NCI-H446 treated with DMSO at 0.1 percent for 48 hours (cell line): ENCODE results near the gene TMEM63C.

Experiments used
- DNase-seq: peaks from one replicate; lab custom pipeline; 2025; lab: John Stamatoyannopoulos, UW

Gene TMEM63C

DNA sequence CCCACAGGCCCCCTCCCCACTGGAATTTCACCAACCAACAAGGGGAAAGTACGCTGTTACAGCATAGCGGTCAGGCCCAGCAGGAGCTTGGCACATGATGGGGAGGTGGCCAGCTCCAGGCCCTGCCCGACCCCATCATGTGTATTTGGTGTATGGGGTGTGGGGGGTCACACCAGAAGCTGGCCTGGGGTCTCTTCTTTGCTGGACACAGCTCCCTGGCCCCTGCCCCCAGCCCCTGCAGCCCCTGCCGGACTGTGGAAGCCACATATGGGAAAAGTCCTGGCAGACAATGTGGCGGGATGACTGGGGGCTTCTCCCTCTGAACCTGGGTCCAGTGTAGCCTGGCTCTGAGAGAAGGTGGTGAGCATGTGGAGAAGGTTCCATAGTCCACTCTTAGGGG is 77.0 kb downstream of the TMEM63C start:
- no peak for DNase-seq

DNA sequence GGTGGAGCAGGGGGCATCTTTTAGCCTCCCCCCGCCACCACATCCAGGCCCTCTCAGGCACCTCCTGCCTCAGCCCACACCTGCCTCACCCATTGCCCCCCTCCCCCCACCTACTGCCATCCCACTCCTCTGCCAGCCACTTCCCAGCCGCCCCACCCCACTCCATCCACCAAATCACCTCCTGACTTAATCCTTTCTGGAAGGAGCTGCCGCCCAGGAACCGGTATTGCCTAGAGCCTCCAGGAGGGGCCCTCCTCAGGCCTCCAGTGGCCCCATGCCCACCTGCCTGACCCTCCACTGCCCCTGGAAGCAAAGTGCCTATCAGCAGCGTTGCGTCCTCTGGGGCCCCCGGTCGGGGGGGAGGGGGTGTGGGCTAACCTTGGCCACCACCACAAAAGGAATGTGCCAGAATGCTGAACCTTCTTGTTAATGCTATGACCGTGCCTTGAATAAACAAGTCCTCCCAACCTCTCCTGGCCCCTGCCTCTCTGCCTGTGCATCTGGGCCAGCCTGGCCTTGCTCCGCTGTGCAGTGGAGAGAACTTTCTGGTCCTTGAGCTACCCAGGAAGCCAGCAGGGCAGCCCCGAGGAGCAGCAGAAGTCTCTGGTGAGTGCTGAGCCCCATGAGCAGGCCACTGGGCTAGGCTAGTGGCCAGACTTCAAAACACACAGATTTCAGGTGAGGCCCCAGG is 77.6 kb downstream of the TMEM63C start:
- no peak for DNase-seq

- no peak for DNase-seq
These were observed 78.6 kb downstream of the TMEM63C start for GRCh38 chr14:77260199-77260598.

DNA sequence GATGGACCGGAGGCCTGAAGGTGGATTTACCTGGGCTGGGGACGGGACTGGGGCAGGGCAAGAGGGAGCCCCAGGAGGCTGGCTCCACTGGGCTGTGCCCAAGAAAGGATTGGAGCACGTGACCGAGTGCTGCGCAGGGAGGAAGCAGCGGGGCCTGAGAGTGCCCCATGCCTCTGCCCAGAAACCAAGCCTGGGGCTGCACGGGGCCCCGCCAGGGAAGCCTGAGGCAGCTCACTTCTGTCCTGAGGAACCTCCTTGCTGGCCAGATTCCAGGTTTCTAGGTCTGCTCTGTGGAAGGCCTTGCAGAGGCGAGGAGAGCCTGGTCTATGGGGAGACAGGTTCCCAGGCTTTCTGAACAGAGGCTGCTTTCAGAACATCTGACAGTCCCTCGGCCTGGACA is 79.0 kb downstream of the TMEM63C start:
- DNase-seq = no peak

- DNase-seq = peak; percentile 57
These were observed 83.0 kb downstream of the TMEM63C start for GRCh38 chr14:77264466-77265186.

GRCh38 chr14:77265187-77265515 is 83.6 kb downstream of the TMEM63C start:
- no peak for DNase-seq

GRCh38 chr14:77265561-77266335 is 84.2 kb downstream of the TMEM63C start:
- peak; percentile 48 for DNase-seq

- DNase-seq = no peak
These were observed 84.7 kb downstream of the TMEM63C start for GRCh38 chr14:77266336-77266735.

DNA sequence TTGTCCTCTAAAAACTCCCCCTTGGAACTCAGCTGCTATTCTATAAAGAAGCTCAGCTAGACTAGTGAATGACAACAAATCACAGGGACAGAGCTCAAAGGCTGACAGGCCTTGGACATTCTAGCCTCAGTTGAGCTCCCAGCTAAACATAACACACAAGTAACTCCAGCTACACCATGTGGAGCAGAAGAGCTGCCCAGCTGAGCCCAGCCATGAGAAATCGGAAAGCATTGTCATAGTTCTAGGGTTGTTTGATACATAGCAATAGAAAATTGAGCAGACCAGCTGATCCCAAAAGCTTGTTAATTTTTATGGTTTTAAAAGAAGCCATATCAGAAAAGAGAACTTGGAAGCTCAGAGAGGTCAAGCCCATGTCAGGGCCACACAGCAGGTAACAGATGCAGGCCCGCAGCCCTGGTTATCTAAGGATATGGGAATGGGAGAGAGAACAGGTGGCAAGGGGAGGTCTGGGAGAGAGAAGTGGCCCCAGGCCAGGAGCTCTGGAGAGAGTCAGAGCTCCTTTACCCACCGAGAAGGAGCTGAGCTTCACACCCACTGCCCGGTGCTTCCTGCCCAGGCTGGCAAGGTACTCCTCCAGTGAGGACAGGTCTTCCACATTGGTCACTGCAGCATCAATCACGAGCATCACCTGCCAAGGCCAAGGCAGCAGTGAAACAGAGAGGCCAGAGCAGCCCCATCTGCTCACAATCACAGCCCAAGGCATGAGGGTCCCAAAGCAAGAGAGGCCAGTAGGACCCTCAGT is 86.5 kb downstream of the TMEM63C start:
- no peak for DNase-seq

GRCh38 chr14:77268989-77269600 is 87.5 kb downstream of the TMEM63C start:
- no peak for DNase-seq

DNA sequence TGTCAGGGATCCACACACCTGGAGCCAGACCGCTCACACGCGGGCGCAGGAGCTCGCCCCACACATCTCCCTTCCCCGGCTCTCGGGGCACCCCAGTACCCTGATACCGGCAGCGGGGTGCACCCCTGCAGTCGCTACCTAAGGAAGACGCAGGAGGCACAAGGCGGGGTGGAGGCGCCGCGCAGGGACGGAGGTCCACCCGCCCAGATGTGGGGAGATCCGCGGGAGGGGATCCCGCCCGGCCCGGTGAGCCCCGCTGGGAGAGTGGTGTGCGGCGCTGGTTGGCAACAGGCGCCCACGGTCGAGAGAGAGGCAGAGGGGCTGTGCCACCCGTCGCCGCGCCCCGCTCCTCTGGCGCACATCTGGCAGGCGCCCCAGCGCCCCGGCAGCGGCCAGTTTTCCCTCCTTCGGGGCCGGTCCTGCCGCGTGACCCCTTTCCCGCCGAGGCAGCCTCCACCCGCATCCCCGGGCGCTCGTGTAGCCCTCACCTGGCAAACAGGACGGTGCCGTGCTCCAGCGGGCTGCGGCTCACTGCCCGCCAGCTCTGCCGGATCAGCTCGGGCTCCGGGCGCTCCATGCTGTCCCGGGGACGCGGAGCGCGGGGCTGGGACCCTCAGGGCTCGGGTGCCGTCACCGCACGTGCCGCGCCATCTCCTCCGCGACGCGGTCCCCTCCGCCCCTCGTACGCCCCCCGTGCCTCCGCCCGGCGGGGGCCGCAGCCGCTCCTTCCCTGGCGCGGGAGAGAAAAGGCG is 88.9 kb downstream of the TMEM63C start:
- no peak for DNase-seq

DNA sequence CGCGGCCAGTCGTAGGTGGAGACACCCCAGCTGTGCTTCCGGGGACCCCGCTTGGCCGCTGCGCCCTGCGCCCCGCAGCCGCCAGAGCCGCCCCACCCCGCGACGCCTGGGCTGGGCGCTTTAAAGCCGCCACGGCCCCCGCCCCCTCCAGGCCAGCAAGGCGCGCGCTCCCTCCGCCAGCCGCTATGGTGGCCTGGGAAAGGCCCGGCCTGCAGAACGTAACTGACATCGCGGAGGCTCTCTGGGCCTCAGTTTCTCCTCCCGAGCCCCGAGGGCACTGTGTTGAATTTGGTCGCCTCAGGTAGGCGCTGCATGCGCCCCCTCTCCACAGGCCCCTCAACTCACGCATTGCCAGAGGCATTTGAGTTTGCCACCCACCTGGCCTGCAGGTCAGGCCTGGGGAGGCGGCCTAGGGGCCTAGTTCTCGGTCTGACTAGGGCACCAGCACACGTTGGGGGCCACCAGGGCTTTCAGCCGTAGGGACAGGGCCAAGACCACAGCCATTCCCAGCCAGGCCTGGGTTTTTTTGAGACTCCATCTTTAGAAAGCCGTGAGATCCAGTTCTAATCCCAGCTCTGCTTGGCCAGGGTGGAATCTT is 89.6 kb downstream of the TMEM63C start, which contains the start of gene NGB:
TSS of gene NGB (minus strand) at position 94 of the 598 bp plus-strand sequence. CDS start 269 bp downstream, outside the sequence.
- no peak for DNase-seq

GRCh38 chr14:77272261-77272660 is 90.7 kb downstream of the TMEM63C start:
- no peak for DNase-seq

DNA sequence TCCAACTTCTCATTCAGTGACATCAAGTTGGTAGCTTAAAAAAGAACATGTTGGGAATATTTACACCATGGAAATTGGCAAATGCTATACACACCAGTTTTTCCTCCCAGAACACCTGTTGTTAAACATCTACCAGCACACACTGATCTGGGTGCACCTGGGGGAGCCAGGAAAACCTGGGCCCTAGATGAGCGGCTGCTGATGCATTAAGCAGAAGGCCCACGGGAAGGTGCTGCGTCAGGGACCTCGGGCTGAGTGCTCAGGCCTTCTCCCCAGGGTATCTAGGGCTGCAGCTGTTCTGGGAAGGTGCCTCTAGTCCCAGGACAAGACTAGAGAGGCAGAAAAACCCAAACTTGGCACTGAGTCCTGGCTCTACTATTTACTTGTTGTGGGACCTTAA is 92.2 kb downstream of the TMEM63C start:
- no peak for DNase-seq

DNA sequence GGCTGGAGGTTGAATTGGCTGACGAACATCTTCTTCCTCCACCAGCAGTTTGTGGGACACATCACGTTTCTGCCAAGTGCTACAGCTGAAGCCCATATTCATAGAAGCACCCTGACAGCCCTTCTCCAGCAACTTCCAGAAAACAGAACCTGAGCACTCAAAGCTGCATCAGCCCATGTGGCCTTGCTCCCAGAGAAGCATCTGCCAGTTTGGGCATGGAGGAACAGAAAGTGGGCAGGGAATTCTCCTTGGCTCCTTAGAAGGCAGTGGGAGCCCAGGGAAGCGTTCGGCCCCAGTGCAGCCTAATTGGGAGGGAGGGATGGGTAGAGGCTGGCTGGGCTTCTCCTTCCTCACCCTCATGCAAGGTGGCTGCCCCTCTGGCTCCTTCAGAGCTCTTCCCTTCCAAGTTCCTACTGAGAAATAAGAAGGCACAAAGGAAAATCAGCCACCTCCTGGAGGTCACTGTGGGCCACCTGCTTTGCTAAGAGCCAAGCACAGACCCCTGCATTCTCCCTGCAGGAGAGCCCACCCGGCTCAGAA is 93.5 kb downstream of the TMEM63C start:
- peak; percentile 76 for DNase-seq

DNA sequence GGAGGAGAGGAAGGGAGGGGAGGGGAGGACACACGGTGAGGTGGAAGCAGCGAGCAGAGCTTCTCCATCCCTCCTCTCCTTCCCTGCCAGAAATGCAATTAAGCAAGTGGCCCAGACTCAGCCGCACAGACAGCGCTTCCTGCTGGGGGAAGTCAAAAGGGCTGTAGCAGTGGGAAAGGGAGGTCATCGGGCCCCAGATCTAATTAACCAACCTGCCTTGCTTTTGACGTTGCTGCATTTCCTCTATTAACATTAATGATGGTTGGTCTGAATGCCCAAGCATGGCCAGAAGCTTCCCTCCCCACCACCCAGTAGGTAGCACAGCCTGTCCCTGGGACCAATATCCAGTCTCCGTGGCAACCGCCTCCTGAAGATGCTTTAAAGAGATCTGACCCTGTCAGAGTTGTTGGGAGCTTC is 94.0 kb downstream of the TMEM63C start:
- peak; percentile 68 for DNase-seq

GRCh38 chr14:77276295-77276935 is 94.8 kb downstream of the TMEM63C start:
- DNase-seq = no peak

DNA sequence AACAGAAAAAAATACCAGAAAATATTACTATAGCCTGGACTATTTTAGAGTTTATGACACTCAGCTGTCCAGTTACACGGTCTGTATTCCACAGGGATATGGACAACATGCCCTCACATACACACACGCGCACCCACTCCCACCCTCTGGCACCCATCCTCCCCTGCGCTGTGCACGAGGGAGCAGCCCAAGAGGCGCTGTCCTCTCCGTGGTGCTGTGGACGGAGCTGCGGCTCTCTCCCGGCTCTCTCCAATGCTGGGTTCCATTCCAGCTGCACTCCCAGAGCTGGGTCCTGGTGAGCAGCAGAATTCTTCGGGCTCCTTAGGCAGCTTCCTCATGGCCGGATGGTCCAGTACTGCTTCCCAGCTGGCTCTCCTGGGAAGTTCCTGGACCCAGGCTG is 95.4 kb downstream of the TMEM63C start:
- DNase-seq = no peak

GRCh38 chr14:77278461-77279230 is 97.0 kb downstream of the TMEM63C start:
- DNase-seq = no peak
